ENCODE measurements around the gene JMJD1C. TPM values are rescaled to one million over a fixed set of nuclear protein-coding genes. Genes with fewer than 3 reads are reported as not detected.

JMJD1C gene
- total RNA-seq (10 to 100 TPM; 27.0 to 54.6 (median 42.7) TPM), polyA plus RNA-seq (10 to 100 TPM; 20.3 to 34.1 TPM)
- long read RNA-seq, donor 1, partial matches to known transcripts = 5 of 10 reads
- long read RNA-seq, donor 1, other reads (novel, unspliced or antisense) = 4 of 10 reads
- long read RNA-seq, donor 2, partial matches to known transcripts = 8 of 26 reads
- long read RNA-seq, donor 2, other reads (novel, unspliced or antisense) = 17 of 26 reads
- long read RNA-seq, donor 3, partial matches to known transcripts = 9 of 18 reads
- long read RNA-seq, donor 3, other reads (novel, unspliced or antisense) = 9 of 18 reads

DNA sequence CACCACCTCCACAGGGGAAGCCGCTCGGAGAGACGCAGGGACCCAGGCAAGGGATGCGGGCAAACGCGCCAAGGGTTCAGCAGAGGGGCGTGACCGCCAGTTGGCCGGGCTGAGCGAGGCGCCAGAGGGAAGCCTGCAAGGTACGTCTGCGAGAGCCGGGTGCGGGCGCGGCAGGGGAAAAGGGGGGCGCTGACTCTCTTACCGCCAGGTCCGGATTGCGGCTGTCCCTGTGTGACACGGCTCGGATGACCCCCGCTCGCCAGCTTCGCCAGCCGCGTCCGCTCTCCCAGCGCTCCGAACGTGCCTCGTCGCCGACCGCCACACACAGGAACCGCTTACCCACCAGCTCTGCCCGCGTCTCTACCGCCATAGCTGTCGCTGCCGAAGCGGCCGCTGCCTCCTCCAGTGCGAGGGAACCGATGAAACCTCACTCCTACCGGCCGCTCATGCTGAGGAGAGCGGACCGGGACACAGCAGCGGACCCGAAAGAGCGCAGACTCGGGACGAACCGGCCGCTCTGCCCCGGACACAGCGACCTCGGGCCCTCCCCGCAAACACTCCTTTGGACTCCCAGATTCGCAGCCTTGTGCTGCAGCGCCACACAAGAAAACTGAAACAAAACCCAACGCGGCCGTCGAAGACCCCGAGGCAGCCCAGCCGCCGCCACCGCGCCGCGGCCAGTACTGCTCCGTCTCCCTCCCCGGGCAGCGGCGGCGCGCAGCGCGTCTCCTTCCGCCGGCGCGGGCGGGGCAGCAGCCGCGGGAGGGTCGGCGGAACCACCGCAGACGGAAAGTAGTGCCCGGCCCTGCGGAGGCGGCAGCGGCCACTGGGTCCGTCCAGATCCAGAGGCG lies at the start of gene JMJD1C:
TSS of gene JMJD1C (minus strand) at position 685 of the 851 bp plus-strand sequence. CDS start at position 370, 315 bp downstream.
- Histone ChIP-seq H3K4me1 (peaks cover 0 to 40% (median 18%) of the 10 kb centered on the region in 12 donors), H3K4me3 (peak within 1 kb of the TSS; percentile 65 to 93 (median 86)), H3K27me3 (no peaks in the 10 kb centered on the region), H3K9me3 (peaks cover 0 to 10% (median 0%) of the 10 kb centered on the region in 12 donors), H3K36me3 (no peaks in the 10 kb centered on the region), H3K27ac (peak within 1 kb of the TSS; percentile 87 to 96 (median 92))
- WGBS, 4 donors = 0 to 1% (median 0%) methylated on average over 23 to 99 of the region's 99 CpGs
- intact Hi-C loops (cut with DNase I) = loop anchor here in 9 of 10 donors (1.0 to 10.0 kb wide), 14 partner anchors 57 to 259 kb away; partner anchors contain the start of gene REEP3 (in 7 of the 9)
- DNase-seq (peak; percentile 84 to 91 (median 86)), ATAC-seq (peak; percentile 69 to 94 (median 90))
- TF ChIP-seq CTCF (IDR thresholded peaks at IDR 0.05) (peak in 2 of 12 donors; percentile 7 to 40), POLR2A (IDR thresholded peaks at IDR 0.05) (peak in 1 of 2 donors; percentile 60)

DNA sequence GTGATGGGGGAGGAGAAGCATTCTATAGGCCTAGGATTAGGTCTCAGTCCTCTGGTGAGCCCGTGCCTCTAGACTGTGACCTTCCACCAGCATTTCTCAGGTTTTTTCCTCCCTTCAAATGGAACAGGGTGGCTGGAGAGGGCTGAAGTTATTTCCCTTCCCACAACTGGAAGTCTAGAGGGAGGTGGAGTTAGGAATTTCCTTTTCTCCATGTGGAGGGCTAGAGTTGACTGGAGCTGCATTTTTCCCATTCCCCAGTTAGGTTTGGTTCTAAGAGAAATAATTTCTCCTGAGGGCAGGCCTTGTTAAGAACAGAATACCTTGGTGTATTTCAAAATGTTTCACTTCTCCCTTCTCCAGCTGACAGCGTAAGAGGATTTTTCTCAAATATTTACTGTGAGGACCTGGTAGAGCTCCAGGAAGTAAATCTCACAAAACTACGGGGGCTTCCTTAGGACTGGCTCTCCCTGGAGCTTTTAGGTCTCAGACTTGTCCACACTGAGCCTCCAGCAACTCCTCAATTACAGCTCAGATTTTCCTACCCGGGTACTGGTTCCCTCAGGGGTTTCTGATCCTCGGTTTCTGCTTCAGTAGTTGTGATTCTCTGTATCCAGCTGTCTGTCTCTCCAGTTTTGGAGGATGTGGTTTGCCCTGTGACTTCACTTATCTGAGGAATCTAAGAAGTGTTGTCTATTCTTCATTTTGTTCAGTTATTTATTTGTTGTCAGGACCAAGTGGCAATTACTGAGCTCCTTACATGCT lies 49.4 kb upstream of the JMJD1C start:
- H3K9me3 ChIP-seq = peaks cover 0 to 26% (median 0%) of the 10 kb centered on the region in 12 donors
- peak overlapping the region in 11 of 12 donors; percentile 48 to 82 (median 67) for H3K27ac ChIP-seq
- DNase-seq (no peak), ATAC-seq (peak; percentile 14 to 85 (median 60))
- H3K36me3 ChIP-seq = no peaks in the 10 kb centered on the region
- H3K4me3 ChIP-seq = peak overlapping the region in 3 of 12 donors; percentile 6 to 14 (median 13)
- intact Hi-C loops (cut with DNase I) = loop anchor here in 2 of 10 donors (5.0 kb wide), 2 partner anchors 298 to 308 kb away; no protein-coding TSS in a partner anchor
- peaks cover 5 to 58% (median 44%) of the 10 kb centered on the region in 12 donors for H3K4me1 ChIP-seq
- H3K27me3 ChIP-seq = no peaks in the 10 kb centered on the region
- 25 to 49% (median 36%) methylated on average over 5 of the region's 5 CpGs for WGBS, 4 donors
- no peak for TF ChIP-seq POLR2A (IDR thresholded peaks at IDR 0.05)
- no peak for TF ChIP-seq CTCF (IDR thresholded peaks at IDR 0.05)

GRCh38 chr10:63506554-63506953 lies 40.8 kb upstream of the JMJD1C start:
- ATAC-seq = no peak
- H3K27me3 ChIP-seq = no peaks in the 10 kb centered on the region
- TF ChIP-seq CTCF (IDR thresholded peaks at IDR 0.05) (no peak), POLR2A (IDR thresholded peaks at IDR 0.05) (no peak)
- H3K9me3 ChIP-seq = peaks cover 0 to 4% (median 0%) of the 10 kb centered on the region in 12 donors
- no peaks in the 10 kb centered on the region for H3K36me3 ChIP-seq
- intact Hi-C loops (cut with DNase I) = no loop called here
- DNase-seq = no peak
- H3K4me3 ChIP-seq = no peak overlapping the region
- H3K4me1 ChIP-seq = peaks cover 0 to 34% (median 16%) of the 10 kb centered on the region in 12 donors
- WGBS, 4 donors = 69 to 89% (median 87%) methylated on average over 1 of the region's 1 CpG
- no peak overlapping the region for H3K27ac ChIP-seq
